AG09319 (cell line): Measurements from ENCODE around the gene ITGB7.

ENCODE experiments used
- DNase-seq: peaks from one replicate; pipeline ENCODE4 v3.0.0-alpha.2; 2010; ENCODE audit warnings: low read depth; ENCODE audit errors: extremely low read depth
- TF ChIP-seq, protein P1 (sequence below): IDR thresholded peaks from 2 replicates; pipeline ENCODE4 v1.5.1; 2011; ENCODE audit warnings: low read depth, mild to moderate bottlenecking, inconsistent platforms, low read length, moderate library complexity

ITGB7 gene, protein sequence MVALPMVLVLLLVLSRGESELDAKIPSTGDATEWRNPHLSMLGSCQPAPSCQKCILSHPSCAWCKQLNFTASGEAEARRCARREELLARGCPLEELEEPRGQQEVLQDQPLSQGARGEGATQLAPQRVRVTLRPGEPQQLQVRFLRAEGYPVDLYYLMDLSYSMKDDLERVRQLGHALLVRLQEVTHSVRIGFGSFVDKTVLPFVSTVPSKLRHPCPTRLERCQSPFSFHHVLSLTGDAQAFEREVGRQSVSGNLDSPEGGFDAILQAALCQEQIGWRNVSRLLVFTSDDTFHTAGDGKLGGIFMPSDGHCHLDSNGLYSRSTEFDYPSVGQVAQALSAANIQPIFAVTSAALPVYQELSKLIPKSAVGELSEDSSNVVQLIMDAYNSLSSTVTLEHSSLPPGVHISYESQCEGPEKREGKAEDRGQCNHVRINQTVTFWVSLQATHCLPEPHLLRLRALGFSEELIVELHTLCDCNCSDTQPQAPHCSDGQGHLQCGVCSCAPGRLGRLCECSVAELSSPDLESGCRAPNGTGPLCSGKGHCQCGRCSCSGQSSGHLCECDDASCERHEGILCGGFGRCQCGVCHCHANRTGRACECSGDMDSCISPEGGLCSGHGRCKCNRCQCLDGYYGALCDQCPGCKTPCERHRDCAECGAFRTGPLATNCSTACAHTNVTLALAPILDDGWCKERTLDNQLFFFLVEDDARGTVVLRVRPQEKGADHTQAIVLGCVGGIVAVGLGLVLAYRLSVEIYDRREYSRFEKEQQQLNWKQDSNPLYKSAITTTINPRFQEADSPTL

DNA sequence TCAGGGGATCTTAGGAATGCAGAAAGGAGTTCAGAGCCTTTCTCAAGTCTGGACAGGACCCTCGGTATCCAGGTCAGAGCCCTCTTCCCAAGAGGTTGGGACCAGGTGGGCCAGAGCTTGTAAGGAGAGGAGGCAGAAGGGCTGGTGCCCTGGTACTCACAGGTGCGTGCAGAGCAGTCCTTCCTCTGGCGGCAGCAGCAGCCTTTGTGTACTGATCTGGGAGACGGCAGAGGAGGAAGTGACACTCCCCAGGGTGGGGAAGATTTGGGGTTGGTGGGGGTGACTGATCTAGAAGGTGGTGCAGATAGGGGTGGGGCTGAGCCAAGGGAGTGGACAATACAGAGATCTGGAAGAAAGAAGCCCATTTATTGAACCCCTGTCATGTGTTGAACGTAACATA, at the start of gene ITGB7:
Gene ITGB7 (minus strand): TSS at position 210 of the 400 bp plus-strand sequence. CDS start 6,808 bp downstream, outside the sequence.
- no peak for DNase-seq

DNA sequence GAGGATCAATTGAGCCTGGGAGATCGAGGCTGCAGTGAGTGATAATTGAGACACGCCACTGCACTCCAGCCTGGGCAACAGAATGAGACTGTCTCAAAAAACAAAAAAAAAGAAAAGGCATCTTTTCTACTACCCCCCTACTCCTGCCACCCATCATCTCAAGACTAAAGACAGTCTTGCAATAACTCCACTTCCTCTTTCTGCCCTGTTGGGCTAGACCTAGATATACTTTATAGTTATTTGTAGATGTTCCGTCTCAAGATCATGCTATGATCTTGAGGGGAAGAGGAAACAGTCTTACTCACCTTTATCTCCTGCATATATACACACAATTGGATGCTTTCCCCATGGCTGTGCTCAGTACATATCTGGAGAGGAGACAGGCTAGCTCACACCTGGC, 48.9 kb upstream of the ITGB7 start:
- no peak for DNase-seq
- TF ChIP-seq, protein P1, sequence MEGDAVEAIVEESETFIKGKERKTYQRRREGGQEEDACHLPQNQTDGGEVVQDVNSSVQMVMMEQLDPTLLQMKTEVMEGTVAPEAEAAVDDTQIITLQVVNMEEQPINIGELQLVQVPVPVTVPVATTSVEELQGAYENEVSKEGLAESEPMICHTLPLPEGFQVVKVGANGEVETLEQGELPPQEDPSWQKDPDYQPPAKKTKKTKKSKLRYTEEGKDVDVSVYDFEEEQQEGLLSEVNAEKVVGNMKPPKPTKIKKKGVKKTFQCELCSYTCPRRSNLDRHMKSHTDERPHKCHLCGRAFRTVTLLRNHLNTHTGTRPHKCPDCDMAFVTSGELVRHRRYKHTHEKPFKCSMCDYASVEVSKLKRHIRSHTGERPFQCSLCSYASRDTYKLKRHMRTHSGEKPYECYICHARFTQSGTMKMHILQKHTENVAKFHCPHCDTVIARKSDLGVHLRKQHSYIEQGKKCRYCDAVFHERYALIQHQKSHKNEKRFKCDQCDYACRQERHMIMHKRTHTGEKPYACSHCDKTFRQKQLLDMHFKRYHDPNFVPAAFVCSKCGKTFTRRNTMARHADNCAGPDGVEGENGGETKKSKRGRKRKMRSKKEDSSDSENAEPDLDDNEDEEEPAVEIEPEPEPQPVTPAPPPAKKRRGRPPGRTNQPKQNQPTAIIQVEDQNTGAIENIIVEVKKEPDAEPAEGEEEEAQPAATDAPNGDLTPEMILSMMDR, result no peak

More for the DNA sequence above, at the start of gene ITGB7:
- TF ChIP-seq, protein P1, result no peak

DNA sequence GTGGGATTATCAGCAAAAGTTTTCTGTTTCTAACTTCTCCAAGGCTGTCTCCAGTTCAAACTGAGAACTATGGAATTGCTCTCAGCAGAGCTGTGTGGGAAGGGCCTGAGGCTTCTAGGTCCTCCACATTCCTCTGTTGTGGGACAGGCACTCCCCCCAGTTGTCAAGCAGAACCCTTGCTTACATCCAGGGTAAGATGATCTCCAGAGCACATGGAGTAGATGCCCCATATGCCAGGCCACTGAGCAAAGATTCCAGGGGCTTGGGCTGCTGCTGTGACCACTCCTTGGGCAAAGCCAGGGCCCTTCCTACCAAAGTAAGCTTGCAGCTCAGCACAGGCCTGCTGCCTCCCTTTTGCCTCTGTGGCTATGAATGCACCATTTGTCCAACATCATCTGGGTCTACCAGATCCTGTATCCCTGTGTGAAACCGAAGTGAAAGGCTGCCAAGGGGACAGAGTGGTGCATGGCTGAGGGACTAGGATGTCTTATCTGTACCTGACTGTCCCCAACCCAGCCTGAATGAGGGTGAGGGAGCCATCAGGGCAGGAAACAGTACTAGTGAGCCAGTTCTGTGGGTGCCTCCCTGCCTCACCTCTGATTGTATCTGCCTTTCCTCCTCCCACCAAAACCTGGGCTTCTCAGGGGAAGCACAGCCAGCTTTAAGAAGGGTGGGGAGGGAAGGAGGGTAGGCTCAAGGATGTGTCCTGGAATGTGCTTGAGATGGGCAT, 47.9 kb upstream of the ITGB7 start:
- DNase-seq, result no peak
- TF ChIP-seq, protein P1, result no peak

DNA sequence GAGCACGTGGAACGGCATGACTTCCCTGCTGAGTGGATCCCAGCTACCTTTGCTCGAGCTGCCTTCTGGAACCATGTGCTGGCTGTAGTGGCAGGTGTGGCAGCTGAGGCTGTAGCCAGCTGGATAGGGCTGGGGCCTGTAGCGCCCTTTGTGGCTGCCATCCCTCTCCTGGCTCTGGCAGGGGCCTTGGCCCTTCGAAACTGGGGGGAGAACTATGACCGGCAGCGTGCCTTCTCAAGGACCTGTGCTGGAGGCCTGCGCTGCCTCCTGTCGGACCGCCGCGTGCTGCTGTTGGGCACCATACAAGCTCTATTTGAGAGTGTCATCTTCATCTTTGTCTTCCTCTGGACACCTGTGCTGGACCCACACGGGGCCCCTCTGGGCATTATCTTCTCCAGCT, 46.2 kb upstream of the ITGB7 start:
- no peak for DNase-seq
- TF ChIP-seq, protein P1, result no peak

DNA sequence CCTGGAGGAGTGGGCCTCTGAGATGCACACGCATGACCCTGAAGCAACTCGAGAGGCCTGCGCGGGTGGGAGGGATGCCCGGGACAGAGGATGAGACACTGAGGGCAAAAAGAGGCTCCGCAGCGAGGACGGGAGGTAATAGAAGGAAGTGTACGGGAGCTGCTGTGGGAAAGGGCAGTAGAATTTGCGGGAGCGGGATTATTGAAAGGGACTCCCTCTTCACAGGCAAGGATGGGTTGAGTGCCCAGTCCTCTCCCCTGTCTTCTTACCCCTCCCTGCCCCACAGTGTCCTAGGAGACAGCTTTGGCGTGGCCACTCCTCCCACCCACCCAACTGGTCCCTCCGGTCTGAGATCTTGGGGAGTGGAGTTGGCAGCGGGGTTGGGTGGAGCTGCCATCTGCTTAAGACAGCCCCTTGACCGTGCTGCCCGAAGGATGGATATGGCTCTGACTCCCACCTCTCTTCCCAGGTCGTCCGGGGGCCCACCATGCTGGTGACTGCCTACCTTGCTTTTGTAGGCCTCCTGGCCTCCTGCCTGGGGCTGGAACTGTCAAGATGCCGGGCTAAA, 45.4 kb upstream of the ITGB7 start:
- TF ChIP-seq, protein P1, result no peak
- DNase-seq, result no peak

DNA sequence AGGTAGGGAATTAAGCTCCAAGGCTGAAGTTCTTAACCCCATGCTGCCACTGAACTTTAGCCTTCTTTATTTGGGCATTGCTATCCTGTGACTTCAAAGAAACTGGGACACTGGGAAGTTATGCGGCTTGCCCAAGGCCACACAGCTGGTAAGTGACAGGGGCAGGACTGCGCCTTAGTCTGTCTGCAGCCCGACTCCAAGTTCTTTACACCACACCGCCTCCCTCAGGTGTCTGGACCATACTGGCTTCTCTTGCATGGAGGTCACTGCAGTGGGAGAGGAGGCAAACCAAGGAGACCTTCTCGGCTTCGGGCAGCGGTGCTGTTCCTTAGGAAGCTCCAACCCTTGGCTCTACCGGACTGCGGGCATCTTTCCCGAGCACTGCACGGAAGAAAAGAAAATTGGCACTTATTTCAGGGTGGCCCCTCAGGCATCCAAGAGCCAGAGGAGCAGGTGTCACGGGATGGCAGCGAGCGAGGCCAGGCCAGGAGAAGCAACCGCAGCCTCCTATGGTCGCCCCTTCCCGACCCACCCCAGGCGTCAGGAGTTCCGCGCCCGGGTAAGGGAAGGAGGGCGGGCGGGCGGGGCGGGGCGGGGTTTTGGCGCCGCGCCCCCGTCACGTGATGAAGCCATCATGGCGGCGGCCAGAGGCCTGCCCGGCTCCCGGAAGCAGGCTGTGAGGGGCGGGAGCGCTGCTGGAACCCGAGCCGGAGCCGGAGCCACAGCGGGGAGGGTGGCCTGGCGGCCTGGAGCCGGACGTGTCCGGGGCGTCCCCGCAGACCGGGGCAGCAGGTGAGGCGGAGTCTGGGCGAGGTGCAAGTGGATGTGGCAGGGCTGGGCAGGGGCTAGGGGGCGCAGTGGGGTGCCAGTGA, 44.7 kb upstream of the ITGB7 start:
- DNase-seq, result peak; percentile 27
- TF ChIP-seq, protein P1, result peak; percentile 48
